Endothelial cell of umbilical vein (primary cell): Measurements from ENCODE around the gene LRRC8D.

Experiments
- CTCF ChIP-seq, 2 donors: IDR thresholded peaks; 1 replicate in 1 of 2; 2 replicates in 1 of 2; pipeline ENCODE4 v1.5.1; 2011; ENCODE audit warnings: low read length in 2 of 2, mild to moderate bottlenecking in 2 of 2, moderate library complexity in 2 of 2, control low read depth in 1 of 2, inconsistent platforms in 1 of 2, low read depth in 1 of 2; ENCODE audit not compliant: insufficient read depth in 1 of 2; ENCODE audit errors: extremely low read depth in 1 of 2
- FOS ChIP-seq: IDR thresholded peaks from 2 replicates; pipeline ENCODE4 v1.6.1; 2011; ENCODE audit warnings: mild to moderate bottlenecking, low read length, moderate library complexity, borderline replicate concordance; ENCODE audit not compliant: insufficient read depth
- POLR2A ChIP-seq: IDR thresholded peaks from 2 replicates; pipeline ENCODE4 v1.6.1; 2012; ENCODE audit warnings: low read depth, mild to moderate bottlenecking, control low read depth, low read length
- POLR2AphosphoS5 ChIP-seq: IDR thresholded peaks from 2 replicates; pipeline ENCODE4 v1.6.1; 2012; ENCODE audit warnings: low read depth, mild to moderate bottlenecking, control low read depth, low read length, moderate library complexity; ENCODE audit not compliant: insufficient read depth

GRCh38 chr1:89807983-89808382 is 12.8 kb upstream of the LRRC8D start:
- TF ChIP-seq CTCF (IDR thresholded peaks at IDR 0.05; ENCODE audit: extremely low read depth in 1 of 2, insufficient read depth in 1 of 2, low read depth in 1 of 2, low read length in 2 of 2) (no peak), POLR2AphosphoS5 (no peak), POLR2A (no peak), FOS (no peak)
